Urothelium cell line (cell line): ENCODE results near the gene TPP2.
A peak's percentile ranks its signal among the peaks of the same experiment; 100 is the strongest.

ENCODE experiments used
- DNase-seq: peaks from one replicate; pipeline ENCODE4 v3.0.0; 2011; ENCODE audit warnings: low spot score, mixed read lengths
- FAIRE-seq: peaks from 2 replicates; lab custom pipeline; 2011; peaks lifted over from hg19 to GRCh38; lab: Jason Lieb, UNC

TPP2 gene

GRCh38 chr13:102596147-102597028, at the start of gene TPP2:
Gene TPP2 (plus strand): TSS chr13:102596986. CDS start chr13:102597039, 53 bp downstream.
- DNase-seq (peak; percentile 96), FAIRE-seq (peak; percentile 92)

GRCh38 chr13:102548811-102549210, 48.0 kb upstream of the TPP2 start:
- no peak for FAIRE-seq
- no peak for DNase-seq

- DNase-seq: no peak
These were observed 46.3 kb upstream of the TPP2 start for GRCh38 chr13:102550507-102550906.

GRCh38 chr13:102555914-102556553, 40.8 kb upstream of the TPP2 start:
- FAIRE-seq: no peak
- peak; percentile 19 for DNase-seq

More at GRCh38 chr13:102550507-102550906, 46.3 kb upstream of the TPP2 start:
- FAIRE-seq: no peak

GRCh38 chr13:102556806-102557205, 40.0 kb upstream of the TPP2 start:
- no peak for FAIRE-seq
- no peak for DNase-seq

GRCh38 chr13:102558029-102558428, 38.8 kb upstream of the TPP2 start:
- DNase-seq (no peak), FAIRE-seq (no peak)

- no peak for DNase-seq
- no peak for FAIRE-seq
These were observed 34.9 kb upstream of the TPP2 start for GRCh38 chr13:102561933-102562332.

GRCh38 chr13:102563267-102563666, 33.5 kb upstream of the TPP2 start:
- FAIRE-seq (no peak), DNase-seq (no peak)

GRCh38 chr13:102564564-102564963, 32.2 kb upstream of the TPP2 start:
- DNase-seq (no peak), FAIRE-seq (no peak)

- DNase-seq: no peak
- no peak for FAIRE-seq
These were observed 30.3 kb upstream of the TPP2 start for GRCh38 chr13:102566513-102566912.

GRCh38 chr13:102567857-102568256, 28.9 kb upstream of the TPP2 start:
- no peak for FAIRE-seq

GRCh38 chr13:102569488-102569887, 27.3 kb upstream of the TPP2 start:
- DNase-seq (no peak), FAIRE-seq (no peak)

More at GRCh38 chr13:102567857-102568256, 28.9 kb upstream of the TPP2 start:
- no peak for DNase-seq

- peak; percentile 8 for DNase-seq
- FAIRE-seq: no peak
These were observed 25.7 kb upstream of the TPP2 start for GRCh38 chr13:102571075-102571474.

GRCh38 chr13:102572323-102572722, 24.5 kb upstream of the TPP2 start:
- FAIRE-seq (no peak), DNase-seq (no peak)

- peak; percentile 15 for DNase-seq
- FAIRE-seq: no peak
These were observed 16.1 kb upstream of the TPP2 start for GRCh38 chr13:102580552-102581169.

GRCh38 chr13:102582256-102582655, 14.5 kb upstream of the TPP2 start:
- no peak for FAIRE-seq

GRCh38 chr13:102584434-102584833, 12.4 kb upstream of the TPP2 start:
- DNase-seq (no peak), FAIRE-seq (no peak)

More at GRCh38 chr13:102582256-102582655, 14.5 kb upstream of the TPP2 start:
- no peak for DNase-seq

- FAIRE-seq (no peak), DNase-seq (no peak)
These were observed 10.2 kb upstream of the TPP2 start for GRCh38 chr13:102586615-102587014.

GRCh38 chr13:102587916-102588315, 8.9 kb upstream of the TPP2 start:
- FAIRE-seq: no peak
- DNase-seq: no peak

- FAIRE-seq: no peak
- DNase-seq: no peak
These were observed 7.4 kb upstream of the TPP2 start for GRCh38 chr13:102589301-102589822.
